ENCODE data around the gene RSBN1L.
"Not testable (repeated sequence)": the region's sequence is repeated elsewhere in the genome, so short reads cannot be mapped to it uniquely, and the experiment has no call there.

Gene RSBN1L

DNA sequence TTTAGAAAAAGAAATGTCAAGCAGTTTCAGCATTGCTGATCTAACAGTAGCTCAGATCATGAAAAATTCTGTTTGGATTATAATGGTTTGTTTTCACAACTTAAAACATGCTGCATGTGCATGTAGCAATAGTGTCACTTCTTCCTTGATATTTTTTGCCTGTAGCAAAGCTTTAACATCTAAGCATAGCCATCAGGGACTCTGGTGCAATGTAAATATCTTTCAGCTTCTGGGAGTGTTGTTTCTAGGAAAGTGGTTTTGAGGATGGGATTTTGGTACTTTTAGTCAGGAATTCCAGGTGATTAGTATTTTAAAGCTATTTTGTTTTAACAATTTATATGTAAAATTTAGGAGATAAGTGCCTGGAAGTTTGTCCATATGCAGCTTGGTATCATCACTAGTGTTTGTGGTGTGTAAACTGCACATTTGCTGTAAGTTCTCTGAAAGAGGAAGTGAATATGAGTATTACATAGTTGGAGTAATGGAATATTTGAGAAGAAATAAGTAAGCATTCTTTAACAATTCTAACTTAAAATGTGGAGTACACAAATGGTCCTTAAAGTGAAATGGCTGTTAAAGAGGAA is 1.9 kb downstream of the RSBN1L start:
- no peak for FAIRE-seq
- DNase-seq (ENCODE audit: insufficient read length, low spot score) = no peak
- no peak for TF ChIP-seq POLR2A (IDR thresholded peaks at IDR 0.05; ENCODE audit: low read depth, low read length)

DNA sequence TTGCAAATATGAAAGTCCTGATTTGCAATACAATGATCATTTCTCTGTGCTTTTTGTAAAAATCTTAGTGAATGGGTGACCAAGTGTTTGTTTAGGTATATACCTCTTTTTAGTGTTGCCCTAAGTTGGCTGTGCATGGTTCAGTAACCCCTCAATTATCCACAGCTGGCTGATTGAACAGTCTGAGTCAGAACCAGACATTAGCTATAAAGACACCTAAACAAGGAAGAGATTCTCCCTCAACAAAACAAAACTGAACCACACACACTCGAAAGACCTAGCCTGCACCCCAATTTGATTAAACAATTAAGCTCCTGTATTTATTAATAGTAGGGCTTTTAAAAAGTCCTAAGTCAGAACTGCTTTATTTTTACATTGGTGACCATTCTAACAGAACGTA is 2.8 kb downstream of the RSBN1L start:
- no peak for TF ChIP-seq POLR2A (IDR thresholded peaks at IDR 0.05; ENCODE audit: low read depth, low read length)
- DNase-seq (ENCODE audit: insufficient read length, low spot score) (no peak), FAIRE-seq (no peak)

DNA sequence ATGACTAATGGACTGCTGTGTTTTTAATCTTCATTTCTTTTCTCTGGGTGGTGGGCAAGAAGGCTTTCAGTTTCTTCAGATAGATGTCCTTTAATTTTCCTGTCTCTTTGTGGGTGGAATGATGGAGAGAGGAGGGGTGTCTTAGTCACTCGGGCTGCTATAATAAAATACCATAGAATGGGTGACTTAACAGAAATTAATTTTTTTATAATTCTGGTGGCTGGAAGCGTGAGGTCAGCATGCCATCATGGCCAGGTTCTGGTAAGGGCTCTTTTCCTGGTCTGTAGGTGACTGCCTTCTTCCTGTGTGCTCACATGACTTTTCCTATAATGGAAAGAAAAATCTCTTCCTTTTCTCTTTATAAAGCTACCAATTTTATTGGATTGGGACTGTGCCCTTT is 6.3 kb downstream of the RSBN1L start:
- TF ChIP-seq POLR2A (IDR thresholded peaks at IDR 0.05; ENCODE audit: low read depth, low read length) = no peak
- DNase-seq (ENCODE audit: insufficient read length, low spot score) (no peak), FAIRE-seq (no peak)

DNA sequence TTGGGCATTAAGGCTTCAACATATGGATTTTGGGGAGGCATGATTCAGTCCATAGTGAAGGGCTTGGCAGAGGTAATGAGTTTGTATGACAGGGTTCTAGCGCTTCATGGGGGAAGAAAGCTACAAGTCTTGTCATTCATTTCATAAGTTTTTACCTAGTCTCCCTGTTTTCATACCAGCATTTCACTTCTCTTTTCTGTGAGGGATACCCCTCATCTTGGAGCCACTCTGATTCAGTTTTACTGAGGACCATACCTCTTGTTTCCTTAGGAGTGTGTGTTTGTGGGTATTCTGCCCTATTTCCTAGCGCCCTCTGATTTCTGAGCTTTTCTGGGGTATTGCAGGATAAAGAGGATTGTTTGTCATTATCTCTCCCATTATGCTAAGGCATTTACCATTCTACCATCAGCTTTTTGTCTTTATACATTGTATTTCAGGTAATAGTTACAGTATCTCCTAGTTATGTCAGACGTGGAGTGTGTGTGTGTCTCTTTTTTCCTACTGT is 6.8 kb downstream of the RSBN1L start:
- no peak for DNase-seq (ENCODE audit: insufficient read length, low spot score)
- no peak for TF ChIP-seq POLR2A (IDR thresholded peaks at IDR 0.05; ENCODE audit: low read depth, low read length)
- no peak for FAIRE-seq

DNA sequence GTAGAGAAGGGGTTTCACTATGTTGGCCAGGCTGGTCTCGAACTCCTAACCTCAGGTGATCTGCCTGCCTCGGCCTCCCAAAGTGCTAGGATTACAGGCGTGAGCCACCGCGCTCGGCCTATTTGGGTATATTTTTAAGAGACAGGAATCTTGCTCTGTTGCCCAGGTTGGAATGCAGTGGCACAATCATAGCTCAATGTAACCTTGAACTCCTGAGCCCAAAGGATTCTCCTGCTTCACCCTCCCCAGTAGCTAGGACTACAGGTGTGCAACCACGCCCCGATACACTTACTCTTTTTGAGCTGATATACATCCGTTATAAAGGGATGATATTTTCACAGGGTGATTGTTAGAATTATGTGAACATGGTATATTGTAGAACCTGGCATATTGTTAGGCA is 7.4 kb downstream of the RSBN1L start:
- not testable (repeated sequence) for FAIRE-seq

DNA sequence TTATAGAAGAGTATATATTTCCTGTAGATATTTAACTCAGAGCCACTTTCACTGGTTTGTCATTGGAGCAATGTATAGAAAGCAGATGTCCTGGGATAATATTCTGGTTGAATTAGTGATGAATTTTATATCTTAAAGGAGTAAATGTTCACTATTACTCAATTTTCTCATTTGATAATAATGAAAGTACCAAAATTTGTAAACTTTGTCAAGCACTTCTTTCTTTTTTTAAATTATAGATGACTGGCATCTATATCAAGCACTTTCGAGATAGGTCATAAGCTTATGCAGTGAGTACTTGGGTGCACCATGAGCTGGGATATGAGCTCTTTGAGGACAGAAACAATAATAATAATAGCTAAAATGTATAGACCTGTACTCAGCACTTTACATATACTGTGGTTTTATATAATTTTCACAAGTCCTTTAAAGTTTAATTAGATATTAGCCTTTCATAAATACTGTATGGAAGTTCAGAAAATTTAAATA is 11.3 kb downstream of the RSBN1L start:
- DNase-seq (ENCODE audit: insufficient read length, low spot score) (no peak), FAIRE-seq (no peak)

More for the DNA sequence above, 7.4 kb downstream of the RSBN1L start:
- DNase-seq (ENCODE audit: insufficient read length, low spot score) = not testable (repeated sequence)

DNA sequence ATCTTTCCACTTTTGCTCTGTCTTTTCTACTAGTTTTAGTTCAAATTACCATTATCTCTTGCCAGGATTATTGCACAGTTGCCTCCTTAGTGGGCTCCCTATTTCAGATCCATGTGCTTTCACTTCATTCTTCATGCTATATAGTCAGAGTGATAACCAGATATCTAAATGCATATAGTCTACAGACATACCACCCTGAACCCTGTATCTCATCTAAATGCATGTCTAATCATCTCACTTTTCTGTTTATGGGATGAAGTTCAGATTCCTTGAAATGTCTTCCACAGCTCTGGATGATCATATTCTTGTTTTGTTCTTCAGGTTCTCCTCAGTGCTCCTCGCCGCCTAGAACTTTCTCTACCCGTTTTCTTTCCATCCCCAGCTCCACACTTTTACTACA is 13.8 kb downstream of the RSBN1L start:
- TF ChIP-seq POLR2A (IDR thresholded peaks at IDR 0.05; ENCODE audit: low read depth, low read length) = no peak
- DNase-seq (ENCODE audit: insufficient read length, low spot score) (no peak), FAIRE-seq (no peak)

More for the DNA sequence above, 11.3 kb downstream of the RSBN1L start:
- TF ChIP-seq POLR2A (IDR thresholded peaks at IDR 0.05; ENCODE audit: low read depth, low read length) = no peak

DNA sequence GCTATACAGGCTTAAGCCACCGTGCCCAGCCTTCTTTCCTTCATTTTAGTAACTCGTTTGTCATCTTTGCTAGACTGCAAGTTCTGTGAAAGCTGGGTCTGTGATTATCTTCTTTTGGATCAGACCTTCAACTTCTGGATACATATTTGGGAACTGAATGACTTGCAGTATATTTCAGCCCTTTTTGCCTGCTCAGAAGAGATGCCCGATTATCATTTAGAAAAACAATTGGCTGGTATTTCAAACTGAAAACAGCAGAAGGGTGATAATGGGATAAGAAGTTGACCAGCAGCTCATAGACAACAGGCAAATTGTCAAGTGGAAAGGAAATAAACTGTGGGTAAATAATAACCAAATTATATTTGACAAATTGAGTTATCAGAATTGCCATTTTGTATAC is 14.6 kb downstream of the RSBN1L start:
- FAIRE-seq (no peak), DNase-seq (ENCODE audit: insufficient read length, low spot score) (no peak)
- TF ChIP-seq POLR2A (IDR thresholded peaks at IDR 0.05; ENCODE audit: low read depth, low read length) = no peak

DNA sequence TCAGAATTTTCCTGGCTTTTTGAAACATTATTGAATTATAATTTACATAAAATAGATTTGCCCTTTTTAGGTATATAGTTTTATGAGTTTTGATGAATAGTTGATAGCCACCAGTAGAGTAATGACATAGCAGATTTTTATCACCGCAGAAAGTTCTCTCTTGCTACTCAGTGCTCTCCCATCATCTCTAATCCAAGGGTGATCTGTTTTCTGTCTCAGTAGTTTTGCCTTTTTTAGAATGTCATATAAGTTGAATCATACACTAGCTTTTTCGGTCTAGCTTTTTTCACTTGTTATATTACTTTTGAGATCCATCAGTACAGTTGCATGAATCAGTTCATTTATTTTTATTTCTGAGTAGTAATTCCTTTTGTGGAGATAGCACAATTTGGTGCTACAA is 17.9 kb downstream of the RSBN1L start:
- TF ChIP-seq POLR2A (IDR thresholded peaks at IDR 0.05; ENCODE audit: low read depth, low read length) = no peak
- no peak for FAIRE-seq
- no peak for DNase-seq (ENCODE audit: insufficient read length, low spot score)

DNA sequence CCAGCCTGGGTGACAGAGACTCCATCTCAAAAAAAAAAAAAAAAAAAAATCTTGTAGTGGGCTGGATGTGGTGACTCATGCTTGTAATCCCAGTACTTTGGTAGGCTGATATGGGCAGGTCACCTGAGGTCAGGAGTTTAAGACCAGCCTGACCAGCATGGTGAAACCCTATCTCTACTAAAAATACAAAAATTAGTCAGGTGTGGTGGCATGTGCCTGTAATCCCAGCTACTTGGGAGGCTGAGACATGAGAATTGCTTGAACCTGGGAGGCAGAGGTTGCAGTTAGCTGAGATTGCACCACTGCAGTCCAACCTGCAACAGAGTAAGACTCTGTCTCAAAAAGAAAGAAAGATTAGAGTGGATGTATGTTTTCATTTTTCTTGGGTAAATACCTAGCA is 18.7 kb downstream of the RSBN1L start:
- not testable (repeated sequence) for DNase-seq (ENCODE audit: insufficient read length, low spot score); FAIRE-seq

DNA sequence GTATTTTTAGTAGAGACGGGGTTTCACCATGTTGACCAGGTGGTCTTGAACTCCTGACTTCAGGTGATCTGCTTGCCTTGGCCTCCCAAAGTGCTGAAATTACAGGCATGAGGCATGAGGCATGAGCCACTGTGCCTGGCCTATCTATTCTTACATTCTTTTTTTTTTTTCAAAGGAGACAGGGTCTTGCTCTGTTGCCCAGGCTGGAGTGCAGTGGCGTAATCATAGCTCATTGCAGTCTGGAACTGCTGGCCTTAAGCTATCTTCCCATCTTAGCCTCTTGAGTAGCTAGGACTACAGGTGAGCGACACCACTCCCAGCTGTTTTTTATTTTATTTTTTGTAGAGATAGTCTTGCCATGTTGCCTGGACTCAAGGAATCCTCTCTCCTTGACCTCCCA is 20.5 kb downstream of the RSBN1L start:
- FAIRE-seq = no peak
- no peak for DNase-seq (ENCODE audit: insufficient read length, low spot score)
- TF ChIP-seq POLR2A (IDR thresholded peaks at IDR 0.05; ENCODE audit: low read depth, low read length) = no peak

DNA sequence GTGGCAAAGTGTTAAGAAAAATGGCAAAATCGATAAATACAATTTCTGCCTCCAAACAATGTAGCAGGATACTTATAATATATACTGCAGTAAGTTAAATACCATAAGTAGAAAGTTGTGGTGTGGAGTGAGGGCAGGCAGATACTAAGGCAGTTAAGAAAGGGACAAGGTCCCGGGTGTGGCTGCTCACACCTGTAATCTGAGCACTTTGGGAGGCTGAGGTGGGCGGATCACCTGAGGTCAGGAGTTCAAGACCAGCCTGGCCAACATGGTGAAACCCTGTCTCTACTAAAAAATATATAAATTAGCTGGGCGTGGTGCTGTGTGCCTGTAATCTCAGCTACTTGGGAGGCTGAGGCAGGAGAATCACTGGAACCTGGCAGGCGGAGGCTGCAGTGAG is 21.3 kb downstream of the RSBN1L start:
- not testable (repeated sequence) for FAIRE-seq

DNA sequence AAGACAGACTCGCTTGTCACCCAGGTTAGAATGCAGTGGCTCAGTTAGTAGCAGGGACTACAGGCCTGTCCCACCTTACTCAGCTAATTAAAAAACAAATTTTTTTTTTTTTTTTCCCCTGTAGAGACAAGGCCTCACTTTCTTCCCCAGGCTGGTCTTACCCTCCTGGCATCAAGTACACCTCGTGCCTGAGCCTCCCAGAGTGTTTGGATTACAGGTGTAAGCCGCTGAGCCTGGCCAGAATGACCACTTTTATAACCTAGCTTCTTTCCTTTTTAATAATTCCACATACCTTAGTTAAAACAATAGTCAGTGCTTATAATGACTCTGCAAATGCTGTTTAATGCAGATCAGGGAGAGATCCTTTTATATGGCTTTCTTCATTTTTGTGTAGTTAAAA is 31.3 kb downstream of the RSBN1L start:
- TF ChIP-seq POLR2A (IDR thresholded peaks at IDR 0.05; ENCODE audit: low read depth, low read length) = no peak
- FAIRE-seq = no peak

More for the DNA sequence above, 21.3 kb downstream of the RSBN1L start:
- DNase-seq (ENCODE audit: insufficient read length, low spot score) = not testable (repeated sequence)

DNA sequence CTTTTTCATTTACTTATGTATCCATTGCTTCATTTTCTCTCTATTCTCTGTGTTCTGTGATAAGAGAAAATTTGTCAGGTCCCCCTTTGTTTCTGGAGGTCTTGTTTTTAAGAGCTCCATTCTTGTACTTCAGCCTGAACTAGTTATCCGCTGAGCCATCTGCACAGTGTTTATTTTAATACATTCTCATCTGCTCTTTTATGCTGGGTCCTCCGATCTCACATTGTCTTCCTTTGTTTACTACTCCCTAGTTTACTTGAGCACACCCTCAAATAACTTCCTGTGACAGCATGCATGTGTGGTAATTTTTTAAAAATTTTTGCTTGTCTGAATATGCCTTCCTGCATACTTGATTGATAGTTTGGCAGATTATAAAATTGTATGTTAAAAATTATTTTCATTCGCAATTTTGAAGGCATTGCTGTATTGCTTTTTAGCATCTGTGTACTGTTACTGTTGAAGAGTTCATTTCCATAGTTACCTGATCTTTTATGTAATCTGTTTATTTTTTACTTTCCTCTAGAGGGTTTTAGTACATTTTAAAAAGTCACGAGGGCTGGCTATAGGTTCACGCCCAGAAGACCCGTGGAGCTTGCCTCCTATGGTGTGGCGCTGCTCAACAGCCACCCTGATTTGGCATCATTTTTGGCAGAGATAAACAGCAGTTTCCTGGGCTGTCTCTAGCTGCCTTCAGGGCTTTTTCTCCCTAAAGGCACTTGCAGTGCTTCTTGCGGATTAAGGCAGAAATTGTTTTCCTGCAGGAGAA is 31.9 kb downstream of the RSBN1L start:
- FAIRE-seq (no peak), DNase-seq (ENCODE audit: insufficient read length, low spot score) (no peak)
- TF ChIP-seq POLR2A (IDR thresholded peaks at IDR 0.05; ENCODE audit: low read depth, low read length) = no peak

More for the DNA sequence above, 31.3 kb downstream of the RSBN1L start:
- DNase-seq (ENCODE audit: insufficient read length, low spot score) = no peak
